ENCODE data around the gene DYNC1H1.

Gene DYNC1H1

DNA sequence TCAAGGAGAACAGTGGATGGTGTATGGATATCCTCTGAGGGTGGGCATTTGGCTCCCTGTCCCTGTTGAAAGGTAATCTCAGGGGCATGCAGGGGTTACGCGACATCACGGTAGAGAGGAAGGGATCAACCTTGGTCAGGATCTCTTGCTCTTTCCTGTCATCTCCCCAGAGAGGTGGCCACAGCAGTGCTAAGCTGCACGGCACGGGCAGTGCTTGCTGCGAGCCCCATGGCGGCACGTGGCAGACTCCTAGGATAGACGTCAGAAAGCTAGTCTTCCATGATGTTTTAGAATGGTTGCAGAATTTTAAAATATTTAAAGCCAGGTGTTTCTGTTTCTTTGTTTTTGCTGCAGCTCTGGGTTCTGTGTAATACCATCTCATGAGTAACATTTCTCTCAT lies 41.0 kb downstream of the DYNC1H1 start:
- no peak for DNase-seq

DNA sequence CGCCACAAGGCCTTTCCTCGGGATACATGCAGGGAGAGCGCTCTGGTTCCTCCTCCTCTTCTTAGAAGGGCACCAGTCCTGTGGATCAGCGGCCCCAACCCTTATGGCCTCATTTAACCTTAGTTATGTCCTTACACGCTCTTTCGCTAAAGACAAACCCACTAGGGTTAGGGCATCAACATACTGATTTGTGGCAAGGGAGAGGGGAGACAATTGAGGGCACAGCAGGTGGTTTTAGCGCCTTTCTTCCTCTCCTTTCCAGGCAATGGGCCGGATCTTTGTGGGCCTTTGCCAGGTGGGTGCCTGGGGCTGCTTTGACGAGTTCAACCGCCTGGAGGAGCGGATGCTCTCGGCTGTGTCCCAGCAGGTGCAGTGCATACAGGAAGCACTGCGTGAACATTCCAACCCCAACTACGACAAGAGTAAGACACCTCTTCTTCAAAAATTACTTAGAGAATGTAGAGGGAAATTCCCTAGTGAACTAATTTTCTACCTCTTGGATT lies 43.6 kb downstream of the DYNC1H1 start:
- DNase-seq = no peak

DNA sequence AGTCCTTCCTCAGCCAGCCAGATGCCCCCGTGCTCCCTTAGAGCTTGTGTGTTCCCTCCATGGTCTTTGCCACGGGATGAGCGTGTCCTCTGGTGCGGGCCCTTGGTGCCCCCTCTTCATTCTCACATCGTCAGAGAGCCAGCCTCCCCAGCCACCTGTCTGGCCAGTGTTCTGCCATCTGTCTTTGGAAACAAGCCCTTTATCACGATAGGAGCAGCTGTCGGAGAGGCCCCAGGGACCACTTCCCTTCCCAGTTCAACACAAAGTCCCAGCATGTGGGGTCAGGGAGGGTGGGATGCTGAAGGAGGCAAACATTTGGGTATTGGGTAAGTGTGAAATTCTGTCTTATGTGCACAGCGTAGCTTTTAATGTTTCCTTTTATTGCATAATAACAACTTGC lies 44.5 kb downstream of the DYNC1H1 start:
- DNase-seq = no peak

- DNase-seq = no peak
Measured at GRCh38 chr14:102011631-102012030, 47.3 kb downstream of the DYNC1H1 start.

DNA sequence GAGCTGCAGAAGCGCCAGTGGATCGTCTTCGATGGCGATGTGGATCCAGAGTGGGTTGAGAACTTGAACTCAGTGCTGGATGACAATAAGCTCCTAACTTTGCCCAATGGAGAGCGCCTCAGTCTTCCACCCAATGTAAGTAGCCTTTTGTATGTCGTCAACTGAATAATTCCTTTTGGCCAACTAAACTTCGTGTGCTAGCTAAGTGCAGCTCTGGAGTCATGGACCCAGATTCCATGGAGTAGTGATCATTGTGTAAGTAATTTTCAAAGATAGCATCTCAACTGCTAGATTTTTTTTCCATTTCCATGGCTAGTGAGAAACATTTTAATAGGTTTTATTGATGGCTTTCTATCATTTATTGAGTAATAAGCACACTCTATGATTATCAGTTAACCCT lies 48.0 kb downstream of the DYNC1H1 start:
- DNase-seq = no peak

DNA sequence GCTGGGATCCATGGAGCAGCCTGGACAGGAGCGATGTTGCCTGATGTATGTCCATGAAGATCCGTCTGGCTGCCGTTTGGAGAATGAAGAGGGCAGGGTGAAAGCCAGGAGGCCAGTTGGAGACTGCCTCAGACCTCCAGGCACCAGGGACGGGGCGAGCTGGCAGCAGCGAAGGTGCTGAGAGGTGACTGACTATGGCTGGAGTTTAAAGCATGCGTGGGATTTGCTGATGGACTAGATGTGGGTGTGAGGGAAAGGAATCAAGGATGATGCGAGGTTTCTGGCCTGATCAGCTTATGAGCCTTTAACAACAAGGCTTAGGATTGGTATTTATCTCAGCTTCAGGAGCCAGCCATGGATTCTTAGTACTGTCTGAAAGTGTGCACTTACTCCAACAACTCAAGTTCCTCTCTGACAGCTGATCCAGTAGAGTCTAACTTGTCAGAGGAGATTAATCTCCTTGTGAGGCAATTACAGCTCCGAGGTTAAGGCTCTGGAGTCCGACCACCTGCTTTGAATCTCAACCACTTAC lies 49.4 kb downstream of the DYNC1H1 start:
- no peak for DNase-seq

GRCh38 chr14:102015045-102015685 lies 50.8 kb downstream of the DYNC1H1 start:
- no peak for DNase-seq

GRCh38 chr14:102015771-102016170 lies 51.4 kb downstream of the DYNC1H1 start:
- DNase-seq = no peak

DNA sequence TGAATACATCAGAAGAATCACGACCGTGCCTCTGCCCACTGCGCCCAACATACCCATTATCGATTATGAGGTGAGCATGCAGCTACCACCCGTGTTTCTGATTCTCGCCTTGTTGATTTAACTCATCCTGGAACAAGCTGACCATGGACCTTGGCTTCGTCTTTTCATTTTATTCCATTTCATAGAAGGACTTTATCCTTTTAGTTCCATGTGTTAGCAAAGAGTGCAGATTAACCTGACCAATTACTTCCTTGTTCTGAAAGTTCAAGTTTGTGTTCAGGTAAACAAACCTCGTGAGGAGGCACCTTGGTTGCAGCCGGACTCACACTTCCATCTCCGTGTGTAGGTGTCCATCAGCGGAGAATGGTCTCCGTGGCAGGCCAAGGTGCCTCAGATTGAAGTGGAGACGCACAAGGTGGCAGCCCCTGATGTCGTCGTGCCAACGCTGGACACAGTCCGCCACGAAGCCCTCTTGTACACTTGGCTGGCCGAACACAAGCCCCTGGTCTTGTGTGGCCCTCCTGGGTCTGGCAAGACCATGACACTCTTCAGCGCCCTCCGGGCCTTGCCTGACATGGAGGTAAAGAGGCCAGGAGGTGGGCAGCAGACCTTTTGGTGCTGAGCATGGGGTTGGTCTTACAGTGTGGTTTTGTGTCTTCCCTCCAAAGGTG lies 52.2 kb downstream of the DYNC1H1 start:
- DNase-seq = no peak

DNA sequence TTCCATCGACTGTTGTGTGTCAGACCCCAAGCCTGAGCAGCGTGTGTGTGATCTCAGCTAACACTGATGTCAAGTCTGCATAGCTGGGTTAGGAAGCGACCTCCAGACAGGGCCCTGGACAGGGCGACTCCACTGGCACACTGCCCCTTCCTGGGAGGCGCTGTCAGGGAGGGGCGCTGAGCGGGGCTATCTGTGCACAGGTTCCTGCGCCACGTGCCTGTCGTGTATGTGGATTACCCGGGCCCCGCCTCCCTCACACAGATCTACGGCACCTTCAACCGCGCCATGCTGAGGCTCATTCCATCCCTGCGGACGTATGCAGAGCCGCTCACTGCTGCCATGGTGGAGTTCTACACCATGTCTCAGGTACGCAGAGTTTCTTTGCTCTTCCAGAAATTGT lies 53.9 kb downstream of the DYNC1H1 start:
- DNase-seq = no peak

- no peak for DNase-seq
Measured at GRCh38 chr14:102019006-102019540, 54.7 kb downstream of the DYNC1H1 start.

DNA sequence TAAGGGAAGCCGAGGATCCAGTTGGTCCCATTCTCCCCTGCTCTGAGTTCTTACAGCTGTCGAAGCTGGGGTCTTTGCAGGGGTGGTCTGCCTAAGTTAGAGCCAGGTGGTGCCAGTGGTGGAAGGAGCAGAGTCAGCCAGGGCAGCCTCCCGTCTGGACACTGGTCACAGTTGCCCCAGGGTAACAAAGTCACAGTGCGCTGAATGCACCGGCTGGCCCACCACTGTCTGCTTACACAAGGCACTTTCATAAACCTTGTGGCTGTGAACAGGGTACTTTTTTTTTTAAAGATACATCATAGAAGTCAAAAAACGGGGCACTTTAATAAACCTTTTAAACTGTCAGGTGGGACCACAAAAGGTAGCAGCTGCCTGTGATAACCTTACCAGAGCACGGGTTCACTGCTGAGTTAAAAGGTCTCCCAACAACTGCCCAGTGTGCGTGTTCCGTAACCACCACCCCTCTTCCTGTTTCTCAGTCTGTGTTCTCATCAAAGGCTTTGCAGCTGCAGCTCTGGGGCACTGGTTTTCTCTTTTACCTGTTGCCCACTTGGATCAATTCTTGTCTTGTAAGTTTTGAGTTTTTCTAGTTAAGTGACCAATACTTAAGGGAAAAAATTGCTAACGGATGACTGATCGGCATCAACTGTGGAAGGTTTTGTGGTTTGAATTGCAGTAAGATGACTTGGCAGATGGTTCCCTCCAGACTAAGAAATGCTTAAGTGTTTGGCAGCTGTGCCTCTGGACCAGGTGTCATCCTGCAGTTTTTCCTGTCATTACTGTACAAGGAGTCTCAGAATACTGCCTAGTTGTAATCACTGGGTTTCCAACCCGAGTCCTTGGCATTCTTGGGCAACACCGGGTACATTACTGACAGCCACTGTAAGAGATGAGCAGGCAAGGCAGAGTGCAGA lies 55.9 kb downstream of the DYNC1H1 start:
- DNase-seq = peak; percentile 41

DNA sequence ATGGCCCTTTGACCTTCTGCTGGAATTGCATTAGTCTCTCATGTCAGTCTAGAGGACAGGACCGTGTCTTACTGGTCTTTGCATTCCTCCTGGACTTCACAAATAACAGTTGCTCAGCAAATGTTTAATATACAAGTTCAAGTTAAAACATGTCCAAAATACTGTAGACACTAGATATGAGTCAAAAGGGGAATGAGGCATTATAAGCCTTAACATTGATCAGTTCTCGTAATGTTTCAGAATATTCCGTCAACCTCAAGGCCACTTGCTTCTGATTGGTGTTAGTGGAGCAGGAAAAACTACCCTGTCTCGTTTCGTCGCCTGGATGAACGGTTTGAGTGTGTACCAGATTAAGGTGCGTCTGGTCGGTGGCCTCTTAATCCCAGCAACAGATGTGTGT lies 62.6 kb downstream of the DYNC1H1 start:
- DNase-seq = no peak

DNA sequence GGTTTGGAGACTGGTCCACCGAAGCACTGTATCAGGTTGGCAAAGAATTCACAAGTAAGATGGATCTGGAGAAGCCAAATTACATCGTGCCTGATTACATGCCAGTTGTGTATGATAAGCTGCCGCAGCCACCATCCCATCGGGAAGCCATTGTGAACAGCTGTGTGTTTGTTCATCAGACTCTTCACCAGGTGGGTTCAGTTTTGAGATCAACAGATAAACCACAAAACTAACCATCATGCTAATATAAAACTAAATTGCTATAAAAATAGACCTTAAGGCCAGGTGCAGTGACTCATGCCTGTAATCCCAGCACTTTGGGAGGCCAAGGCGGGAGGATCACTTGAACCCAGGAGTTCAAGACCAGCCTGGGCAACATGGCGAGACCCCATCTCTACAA lies 63.6 kb downstream of the DYNC1H1 start:
- DNase-seq = no peak

- no peak for DNase-seq
Measured at GRCh38 chr14:102028733-102029132, 64.4 kb downstream of the DYNC1H1 start.

GRCh38 chr14:102029956-102030355 lies 65.6 kb downstream of the DYNC1H1 start:
- DNase-seq = no peak

DNA sequence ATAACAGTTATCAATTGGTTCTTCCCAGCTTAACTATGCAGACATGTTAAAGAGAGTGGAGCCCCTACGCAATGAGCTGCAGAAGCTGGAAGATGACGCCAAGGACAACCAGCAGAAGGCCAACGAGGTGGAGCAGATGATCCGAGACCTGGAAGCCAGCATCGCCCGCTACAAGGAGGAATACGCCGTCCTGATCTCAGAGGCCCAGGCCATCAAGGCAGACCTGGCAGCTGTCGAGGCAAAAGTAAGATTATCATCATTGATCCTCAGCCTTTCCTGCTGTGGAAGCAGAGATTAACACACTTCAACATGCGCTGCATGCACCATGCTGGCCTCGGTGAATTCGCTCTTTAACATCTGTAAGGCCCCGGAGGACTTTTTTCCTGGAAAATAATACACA lies 68.9 kb downstream of the DYNC1H1 start:
- no peak for DNase-seq

DNA sequence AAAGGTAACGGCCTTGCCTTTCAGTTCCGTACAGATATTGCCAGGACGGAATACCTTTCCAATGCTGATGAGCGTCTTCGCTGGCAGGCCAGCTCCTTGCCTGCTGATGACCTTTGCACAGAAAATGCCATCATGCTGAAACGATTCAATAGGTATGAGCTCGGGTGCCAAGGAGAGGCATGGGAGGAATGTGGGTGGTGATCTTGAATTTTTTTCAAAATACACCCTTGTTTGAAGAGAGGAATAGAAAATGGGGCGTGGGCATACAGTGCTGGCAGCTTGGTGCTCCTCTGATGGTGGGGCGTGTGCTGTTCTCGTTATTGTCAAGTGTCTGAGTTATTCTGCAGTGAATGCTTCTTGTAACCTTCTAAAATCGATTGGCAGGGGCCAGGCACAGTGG lies 69.9 kb downstream of the DYNC1H1 start:
- DNase-seq = no peak

GRCh38 chr14:102035914-102036313 lies 71.5 kb downstream of the DYNC1H1 start:
- DNase-seq = no peak

GRCh38 chr14:102037686-102038085 lies 73.3 kb downstream of the DYNC1H1 start:
- no peak for DNase-seq

DNA sequence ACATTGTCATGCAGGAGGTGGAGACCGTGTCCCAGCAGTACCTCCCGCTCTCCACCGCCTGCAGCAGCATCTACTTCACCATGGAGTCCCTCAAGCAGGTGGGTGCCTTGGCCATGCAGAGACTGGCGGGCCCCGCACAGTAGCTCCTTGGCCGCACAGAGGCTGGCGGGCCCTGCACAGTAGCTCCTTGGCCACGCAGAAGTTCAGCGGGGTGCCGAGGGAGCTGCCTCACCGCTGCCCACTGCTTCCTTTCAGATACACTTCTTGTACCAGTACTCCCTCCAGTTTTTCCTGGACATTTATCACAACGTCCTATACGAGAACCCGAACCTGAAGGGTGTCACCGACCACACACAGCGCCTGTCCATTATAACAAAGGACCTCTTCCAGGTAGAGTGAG lies 74.8 kb downstream of the DYNC1H1 start:
- DNase-seq = no peak

- no peak for DNase-seq
Measured at GRCh38 chr14:102040153-102040552, 75.8 kb downstream of the DYNC1H1 start.

DNA sequence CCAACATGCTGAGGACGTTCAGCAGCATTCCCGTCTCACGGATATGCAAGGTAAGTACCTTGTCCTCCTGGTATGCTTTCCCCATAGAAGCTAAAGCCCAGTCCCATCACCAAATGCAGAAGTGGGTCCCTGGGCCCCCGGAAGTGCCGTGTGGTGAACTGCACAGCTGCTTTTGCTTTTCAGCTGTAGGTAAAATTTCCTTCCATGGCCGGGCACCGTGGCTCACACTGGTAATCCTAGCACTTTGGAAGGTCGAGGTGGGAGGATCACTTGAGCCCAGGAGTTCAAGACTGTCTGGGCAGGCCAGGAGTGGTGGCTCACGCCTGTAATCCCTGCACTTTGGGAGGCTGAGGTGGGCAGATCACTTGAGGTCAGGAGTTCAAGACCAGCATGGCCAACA lies 78.3 kb downstream of the DYNC1H1 start:
- no peak for DNase-seq

Data from activated naive CD4-positive, alpha-beta T cell treated with anti-CD3 and anti-CD28 coated beads, Interleukin-2, amount 50 U/mL, for 16 hours (primary cell).